GM12878 (cell line): ENCODE results near the gene SCUBE3. TPM values are rescaled to one million over a fixed set of nuclear protein-coding genes. Genes with fewer than 3 reads are reported as not detected.

Experiments
- CBX5 ChIP-seq: sonication (generic); IDR thresholded peaks from 2 replicates; pipeline ENCODE4 v1.6.1; 2016; ENCODE audit warnings: low read depth, moderate library complexity, mild to moderate bottlenecking, inconsistent platforms
- HDGF ChIP-seq: fragments of 450-650 bp; IDR thresholded peaks from 2 replicates; pipeline ENCODE4 v1.6.1; 2016; ENCODE audit warnings: antibody characterized with exemption
- IKZF2 ChIP-seq, 2 experiments: fragments of 450-650 bp; IDR thresholded peaks; 2 replicates each; pipeline ENCODE4 v1.6.1; 2017; ENCODE audit warnings: mild to moderate bottlenecking in 2 of 2, moderate library complexity in 2 of 2
- KDM1A ChIP-seq: fragments of 200-600 bp; sonication (generic); IDR thresholded peaks from 2 replicates; pipeline ENCODE4 v1.6.1; 2016; ENCODE audit warnings: borderline replicate concordance
- MLLT1 ChIP-seq: fragments of 450-650 bp; IDR thresholded peaks from 2 replicates; pipeline ENCODE4 v1.6.1; 2016; ENCODE audit warnings: mild to moderate bottlenecking
- MTA2 ChIP-seq: fragments of 450-650 bp; IDR thresholded peaks from 2 replicates; pipeline ENCODE4 v1.6.1; 2016; ENCODE audit warnings: low read depth, mild to moderate bottlenecking, moderate library complexity
- MTA3 ChIP-seq: IDR thresholded peaks from 2 replicates; pipeline ENCODE4 v1.6.1; 2012; ENCODE audit warnings: low read length, inconsistent platforms, borderline replicate concordance
- NFYB ChIP-seq: IDR thresholded peaks from 2 replicates; pipeline ENCODE4 v1.6.1; 2011; ENCODE audit warnings: low read depth, mild to moderate bottlenecking, low read length, improper control_type of control experiment, moderate library complexity; ENCODE audit not compliant: insufficient read depth
- PKNOX1 ChIP-seq: fragments of 450-650 bp; IDR thresholded peaks from 2 replicates; pipeline ENCODE4 v1.6.1; 2016; ENCODE audit warnings: mild to moderate bottlenecking
- PML ChIP-seq: IDR thresholded peaks from 2 replicates; pipeline ENCODE4 v1.6.1; 2012; ENCODE audit warnings: low read length, inconsistent platforms
- RAD51 ChIP-seq: fragments of 450-650 bp; IDR thresholded peaks from 2 replicates; pipeline ENCODE4 v1.6.1; 2016; ENCODE audit warnings: moderate library complexity, mild to moderate bottlenecking, inconsistent platforms
- REST ChIP-seq: IDR thresholded peaks from 2 replicates; pipeline ENCODE4 v1.6.1; 2012; ENCODE audit warnings: mild to moderate bottlenecking, low read depth, low read length
- SMARCA5 ChIP-seq: fragments of 450-650 bp; IDR thresholded peaks from 2 replicates; pipeline ENCODE4 v1.6.1; 2017; ENCODE audit warnings: mild to moderate bottlenecking
- SUPT20H ChIP-seq: IDR thresholded peaks from 2 replicates; pipeline ENCODE4 v1.6.1; 2011; ENCODE audit warnings: low read depth, mild to moderate bottlenecking, low read length, moderate library complexity, borderline replicate concordance; ENCODE audit not compliant: control insufficient read depth
- ZNF207 ChIP-seq: fragments of 450-650 bp; IDR thresholded peaks from 2 replicates; pipeline ENCODE4 v1.6.1; 2014; ENCODE audit warnings: antibody characterized with exemption, mild to moderate bottlenecking, borderline replicate concordance
- ZNF217 ChIP-seq: fragments of 450-650 bp; IDR thresholded peaks from 2 replicates; pipeline ENCODE4 v1.6.1; 2017; ENCODE audit warnings: antibody characterized with exemption, mild to moderate bottlenecking
- polyA plus RNA-seq, 11 experiments: library from polyadenylated mRNA; depleted of rRNA in 4 of 11; unstranded in 6 of 11; stranded (reverse) in 5 of 11; fragments of >200 nt; fragmentation: Nextera tagmentation in 4 of 11; fragmentation: Illumina TruSeq in 1 of 11; extraction: Ambion mirVana in 4 of 11; extraction: Trizol in 1 of 11; gene quantifications; 1 replicate in 1 of 11; 2 replicates in 10 of 11; pipeline versions ENCODE4 v1.2.1 to v1.2.3, GENCODE V29; 2011 to 2016; ENCODE audit warnings: inconsistent platforms in 2 of 11, missing spikeins in 2 of 11, low read depth in 1 of 11
- total RNA-seq, 4 experiments: library from RNA; depleted of rRNA in 3 of 4; stranded (reverse); fragments of >200 nt in 3 of 4; fragmentation: Illumina TruSeq in 1 of 4; extraction: Trizol in 1 of 4; gene quantifications; 2 replicates each; pipeline versions ENCODE4 v1.2.1 to v1.2.3, GENCODE V29; 2013 to 2021
- TF ChIP-seq, protein P1 (sequence below): IDR thresholded peaks from 2 replicates; pipeline ENCODE4 v1.6.1; 2011; ENCODE audit warnings: borderline replicate concordance, low read depth, mild to moderate bottlenecking, moderate library complexity, mixed read lengths, low read length; ENCODE audit not compliant: insufficient read depth; ENCODE audit errors: extremely low read length
- TF ChIP-seq, protein P2 (sequence below): fragments of 450-650 bp; IDR thresholded peaks from 2 replicates; pipeline ENCODE4 v1.6.1; 2017; ENCODE audit warnings: low read depth, mild to moderate bottlenecking, moderate library complexity

Gene SCUBE3
- total and polyA plus RNA-seq, 10 of the 15 experiments (the other 5 are each of a cell fraction or from before 2014, with no cell fraction given), result under 0.01 to 0.20 (median 0.07) TPM; not detected in 4

GRCh38 chr6:35259948-35260590 is 46.3 kb downstream of the SCUBE3 start (continued):
- TF ChIP-seq CBX5 (no peak), SUPT20H (no peak), MLLT1 (peak; percentile 65; the same call in 1 of the 2 replicates), ZNF217 (no peak), NFYB (peak; percentile 21; the same call in 1 of the 2 replicates), PKNOX1 (peak; percentile 64), REST (0 out of 2 replicates have a peak, but pooled peaks have one; percentile 4), MTA2 (peak; percentile 35; the same call in 1 of the 2 replicates), HDGF (peak; percentile 94), MTA3 (no peak), PML (peak; percentile 29; the same call in 1 of the 2 replicates), SMARCA5 (peak; percentile 31; the same call in 1 of the 2 replicates), ZNF207 (no peak), IKZF2 (IDR thresholded peaks at IDR 0.05) (peak in 1 of 2 experiments; percentile 36; a peak in 2 of 4 replicates), KDM1A (no peak), RAD51 (peak; percentile 64; the same call in 1 of the 2 replicates)
- TF ChIP-seq, protein P1, sequence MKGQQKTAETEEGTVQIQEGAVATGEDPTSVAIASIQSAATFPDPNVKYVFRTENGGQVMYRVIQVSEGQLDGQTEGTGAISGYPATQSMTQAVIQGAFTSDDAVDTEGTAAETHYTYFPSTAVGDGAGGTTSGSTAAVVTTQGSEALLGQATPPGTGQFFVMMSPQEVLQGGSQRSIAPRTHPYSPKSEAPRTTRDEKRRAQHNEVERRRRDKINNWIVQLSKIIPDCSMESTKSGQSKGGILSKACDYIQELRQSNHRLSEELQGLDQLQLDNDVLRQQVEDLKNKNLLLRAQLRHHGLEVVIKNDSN, result peak; percentile 31
- TF ChIP-seq, protein P2, sequence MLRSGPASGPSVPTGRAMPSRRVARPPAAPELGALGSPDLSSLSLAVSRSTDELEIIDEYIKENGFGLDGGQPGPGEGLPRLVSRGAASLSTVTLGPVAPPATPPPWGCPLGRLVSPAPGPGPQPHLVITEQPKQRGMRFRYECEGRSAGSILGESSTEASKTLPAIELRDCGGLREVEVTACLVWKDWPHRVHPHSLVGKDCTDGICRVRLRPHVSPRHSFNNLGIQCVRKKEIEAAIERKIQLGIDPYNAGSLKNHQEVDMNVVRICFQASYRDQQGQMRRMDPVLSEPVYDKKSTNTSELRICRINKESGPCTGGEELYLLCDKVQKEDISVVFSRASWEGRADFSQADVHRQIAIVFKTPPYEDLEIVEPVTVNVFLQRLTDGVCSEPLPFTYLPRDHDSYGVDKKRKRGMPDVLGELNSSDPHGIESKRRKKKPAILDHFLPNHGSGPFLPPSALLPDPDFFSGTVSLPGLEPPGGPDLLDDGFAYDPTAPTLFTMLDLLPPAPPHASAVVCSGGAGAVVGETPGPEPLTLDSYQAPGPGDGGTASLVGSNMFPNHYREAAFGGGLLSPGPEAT, result peak; percentile 26; the same call in 1 of the 2 replicates
